Activated T-helper 1 cell treated with anti-CD3 and anti-CD28 coated beads, Interleukin-12 subunit alpha, Interleukin-12 subunit beta, Interleukin-2, Interleukin-4 antibody, amounts not matched to agents 30 ng/mL and 10 ng/mL and 1 ng/mL, durations not matched to agents 14 hours and 24 hours and 36 hours (primary cell): Measurements from ENCODE around the gene RPIA. TPM values are rescaled to one million over a fixed set of nuclear protein-coding genes. Genes with fewer than 3 reads are reported as not detected.
"Not testable (repeated sequence)": the region's sequence is repeated elsewhere in the genome, so short reads cannot be mapped to it uniquely, and the experiment has no call there.

Experiments
- DNase-seq: peaks from one replicate; pipeline ENCODE4 v3.0.0; 2021; ENCODE audit warnings: low spot score
- H3K27ac Mint-ChIP-seq: one replicate; pipeline ENCODE4 v1.8.0; 2021; ENCODE audit warnings: mild to moderate bottlenecking, mixed read lengths
- H3K27me3 Mint-ChIP-seq: one replicate; pipeline ENCODE4 v1.8.0; 2022; ENCODE audit warnings: mild to moderate bottlenecking, moderate library complexity, mixed read lengths; ENCODE audit not compliant: insufficient read depth
- H3K36me3 Mint-ChIP-seq: one replicate; pipeline ENCODE4 v1.8.0; 2021; ENCODE audit warnings: low read depth, mixed read lengths
- H3K4me1 Mint-ChIP-seq: one replicate; pipeline ENCODE4 v1.8.0; 2021; ENCODE audit warnings: low read depth, mixed read lengths
- H3K4me3 Mint-ChIP-seq: one replicate; pipeline ENCODE4 v1.8.0; 2021; ENCODE audit warnings: mild to moderate bottlenecking, moderate library complexity, mixed read lengths
- H3K9me3 Mint-ChIP-seq: one replicate; pipeline ENCODE4 v1.8.0; 2021; ENCODE audit warnings: mixed read lengths
- intact Hi-C: fragments of 100-400 bp; cut with micrococcal nuclease; formaldehyde crosslinking; loops from one replicate; pipeline ENCODE4 v1.15.1; 2024
- total RNA-seq: library from RNA; stranded (reverse); gene quantifications from 2 replicates; pipeline ENCODE4 v1.2.3, GENCODE V29; 2022

RPIA gene
- total RNA-seq, 1 donor from 2014 or later, result 79.1 TPM

GRCh38 chr2:88773233-88774028 is 82.0 kb downstream of the RPIA start:
- Mint-ChIP-seq H3K27me3 (peaks cover 11% of the 10 kb centered on the region), H3K9me3 (peaks cover 12% of the 10 kb centered on the region)
- H3K36me3 Mint-ChIP-seq, intact Hi-C loops, H3K4me3 Mint-ChIP-seq, DNase-seq, H3K4me1 Mint-ChIP-seq, H3K27ac Mint-ChIP-seq: not testable (repeated sequence)

- H3K27me3 Mint-ChIP-seq, DNase-seq, H3K4me3 Mint-ChIP-seq, H3K36me3 Mint-ChIP-seq, intact Hi-C loops, H3K27ac Mint-ChIP-seq, H3K9me3 Mint-ChIP-seq, H3K4me1 Mint-ChIP-seq: not testable (repeated sequence)
Observed at GRCh38 chr2:88789213-88789612, 97.7 kb downstream of the RPIA start.

GRCh38 chr2:88795932-88796331 is 104.5 kb downstream of the RPIA start:
- H3K27me3 Mint-ChIP-seq, H3K4me3 Mint-ChIP-seq, DNase-seq, H3K4me1 Mint-ChIP-seq, intact Hi-C loops, H3K27ac Mint-ChIP-seq, H3K9me3 Mint-ChIP-seq, H3K36me3 Mint-ChIP-seq: not testable (repeated sequence)

GRCh38 chr2:88796523-88796922 is 105.0 kb downstream of the RPIA start:
- H3K27me3 Mint-ChIP-seq, H3K4me3 Mint-ChIP-seq, DNase-seq, H3K36me3 Mint-ChIP-seq, H3K4me1 Mint-ChIP-seq, H3K9me3 Mint-ChIP-seq, H3K27ac Mint-ChIP-seq, intact Hi-C loops: not testable (repeated sequence)

- intact Hi-C loops, H3K4me3 Mint-ChIP-seq, H3K27ac Mint-ChIP-seq, DNase-seq, H3K4me1 Mint-ChIP-seq, H3K36me3 Mint-ChIP-seq, H3K9me3 Mint-ChIP-seq, H3K27me3 Mint-ChIP-seq: not testable (repeated sequence)
Observed at GRCh38 chr2:88797164-88797563, 105.7 kb downstream of the RPIA start.

Other genes with a start within 250 kb of the RPIA start
- gene FOXI3, start 239.0 kb upstream of the RPIA start, total RNA-seq, result not detected in 2 replicates
- 28.7 and 29.6 TPM in 2 replicates for gene EIF2AK3, start 64.2 kb upstream of the RPIA start, total RNA-seq